Glutamatergic neuron (in vitro differentiated cells): ENCODE results near the gene CECR2. TPM values are rescaled to one million over a fixed set of nuclear protein-coding genes. Genes with fewer than 3 reads are reported as not detected.

Source experiments
- DNase-seq: peaks from one replicate; pipeline ENCODE4 v3.0.0; 2022
- H3K27ac Mint-ChIP-seq: one replicate; pipeline ENCODE4 v1.8.0; 2020; ENCODE audit warnings: mild to moderate bottlenecking, mixed read lengths, inconsistent platforms; ENCODE audit not compliant: unreplicated experiment
- H3K27me3 Mint-ChIP-seq: one replicate; pipeline ENCODE4 v1.8.0; 2020; ENCODE audit warnings: mild to moderate bottlenecking, moderate library complexity, mixed read lengths, inconsistent platforms; ENCODE audit not compliant: unreplicated experiment
- H3K36me3 Mint-ChIP-seq: one replicate; pipeline ENCODE4 v1.8.0; 2020; ENCODE audit warnings: mild to moderate bottlenecking, mixed read lengths, inconsistent platforms; ENCODE audit not compliant: unreplicated experiment
- H3K4me1 Mint-ChIP-seq: one replicate; pipeline ENCODE4 v1.8.0; 2020; ENCODE audit warnings: mild to moderate bottlenecking, low read depth, mixed read lengths, inconsistent platforms; ENCODE audit not compliant: unreplicated experiment
- H3K4me3 Mint-ChIP-seq: one replicate; pipeline ENCODE4 v1.8.0; 2020; ENCODE audit warnings: mild to moderate bottlenecking, mixed read lengths, inconsistent platforms; ENCODE audit not compliant: unreplicated experiment
- H3K9me3 Mint-ChIP-seq: one replicate; pipeline ENCODE4 v1.8.0; 2020; ENCODE audit warnings: mild to moderate bottlenecking, moderate library complexity, mixed read lengths, inconsistent platforms; ENCODE audit not compliant: unreplicated experiment
- CTCF ChIP-seq: fragments of 200-600 bp; sonication (generic); IDR thresholded peaks from one replicate; pipeline ENCODE4 v1.5.0; 2021; ENCODE audit not compliant: partially characterized antibody, unreplicated experiment
- total RNA-seq: library from RNA; stranded (reverse); fragmentation: NEBNext Ultra II Directional; extraction: Animal tissue kit (Norgen Biotek cat#: 25700); gene quantifications from one replicate; pipeline ENCODE4 v1.2.1, GENCODE V29; 2021; ENCODE audit not compliant: unreplicated experiment

CECR2 gene
- total RNA-seq, 1 donor from 2014 or later, result 178 TPM

GRCh38 chr22:17579535-17579981, 210.3 kb downstream of the CECR2 start:
- no peaks in the 10 kb centered on the region for H3K36me3 Mint-ChIP-seq
- H3K9me3 Mint-ChIP-seq, result peaks cover 2% of the 10 kb centered on the region
- H3K27me3 Mint-ChIP-seq, result peaks cover 6% of the 10 kb centered on the region
- DNase-seq, result no peak
- H3K4me1 Mint-ChIP-seq, result peaks cover 3% of the 10 kb centered on the region
- no peak for TF ChIP-seq CTCF
- no peak overlapping the region for H3K27ac Mint-ChIP-seq
- no peak overlapping the region for H3K4me3 Mint-ChIP-seq

GRCh38 chr22:17580441-17581031, 211.3 kb downstream of the CECR2 start:
- no peak overlapping the region for H3K27ac Mint-ChIP-seq
- peaks cover 5% of the 10 kb centered on the region for H3K27me3 Mint-ChIP-seq
- no peak for DNase-seq
- peaks cover 2% of the 10 kb centered on the region for H3K9me3 Mint-ChIP-seq
- no peaks in the 10 kb centered on the region for H3K36me3 Mint-ChIP-seq
- no peak overlapping the region for H3K4me3 Mint-ChIP-seq
- no peak for TF ChIP-seq CTCF
- peaks cover 3% of the 10 kb centered on the region for H3K4me1 Mint-ChIP-seq

GRCh38 chr22:17581056-17581455, 211.8 kb downstream of the CECR2 start:
- Mint-ChIP-seq H3K27ac (no peak overlapping the region), H3K4me3 (no peak overlapping the region), H3K27me3 (no peaks in the 10 kb centered on the region), H3K4me1 (no peaks in the 10 kb centered on the region), H3K36me3 (no peaks in the 10 kb centered on the region), H3K9me3 (peaks cover 2% of the 10 kb centered on the region)
- no peak for TF ChIP-seq CTCF
- DNase-seq, result peak; percentile 45

GRCh38 chr22:17581631-17582030, 212.4 kb downstream of the CECR2 start:
- H3K9me3 Mint-ChIP-seq, result peaks cover 2% of the 10 kb centered on the region
- TF ChIP-seq CTCF, result no peak
- H3K4me3 Mint-ChIP-seq, result no peak overlapping the region
- peaks cover under 1% of the 10 kb centered on the region for H3K4me1 Mint-ChIP-seq
- no peaks in the 10 kb centered on the region for H3K36me3 Mint-ChIP-seq
- no peaks in the 10 kb centered on the region for H3K27me3 Mint-ChIP-seq
- DNase-seq, result no peak
- no peak overlapping the region for H3K27ac Mint-ChIP-seq

GRCh38 chr22:17583151-17583550, 213.9 kb downstream of the CECR2 start:
- Mint-ChIP-seq H3K9me3 (peaks cover 4% of the 10 kb centered on the region), H3K4me3 (no peak overlapping the region), H3K36me3 (no peaks in the 10 kb centered on the region), H3K27me3 (peaks cover 2% of the 10 kb centered on the region), H3K4me1 (peaks cover 7% of the 10 kb centered on the region), H3K27ac (no peak overlapping the region)
- no peak for DNase-seq
- no peak for TF ChIP-seq CTCF
